Tibial nerve (tissue), 4 donors: Measurements from ENCODE around the gene ALK. TPM values are rescaled to one million over a fixed set of nuclear protein-coding genes. Genes with fewer than 3 reads are reported as not detected.

Source experiments
- DNase-seq, 2 donors: peaks; one replicate each; pipeline ENCODE4 v3.0.0-alpha.2; 2019; ENCODE audit warnings: low spot score in 2 of 2
- H3K27ac ChIP-seq, 4 donors: fragments of 200-600 bp; sonication (generic) in 3 of 4; one replicate each; pipeline ENCODE4 v1.5.1; 2017 to 2019; ENCODE audit warnings: mild to moderate bottlenecking in 1 of 4
- H3K27me3 ChIP-seq, 2 donors: fragments of 200-600 bp; sonication (generic) in 1 of 2; one replicate each; pipeline versions ENCODE4 v1.5.1 to v1.6.0; 2017 to 2019
- H3K36me3 ChIP-seq, 3 donors: fragments of 200-600 bp; sonication (generic); one replicate each; pipeline ENCODE4 v1.5.1; 2018 to 2019
- H3K4me1 ChIP-seq, 4 donors: fragments of 200-600 bp; sonication (generic) in 3 of 4; one replicate each; pipeline ENCODE4 v1.5.1; 2017 to 2019
- H3K4me3 ChIP-seq, 4 donors: fragments of 200-600 bp; sonication (generic) in 3 of 4; one replicate each; pipeline ENCODE4 v1.5.1; 2017 to 2019; ENCODE audit warnings: mild to moderate bottlenecking in 1 of 4, moderate library complexity in 1 of 4
- H3K9me3 ChIP-seq, 4 donors: fragments of 200-600 bp; sonication (generic) in 3 of 4; one replicate each; pipeline ENCODE4 v1.5.1; 2017 to 2019
- CTCF ChIP-seq, 5 experiments: fragments of 200-600 bp in 3 of 5; fragments of 450-650 bp in 2 of 5; sonication (generic) in 3 of 5; IDR thresholded peaks; one replicate each; pipeline ENCODE4 v1.5.1; 2016 to 2019; ENCODE audit warnings: antibody characterized with exemption in 5 of 5, mild to moderate bottlenecking in 3 of 5, moderate library complexity in 2 of 5
- EP300 ChIP-seq, 2 donors: sonication (generic); formaldehyde crosslinking; IDR thresholded peaks; one replicate each; pipeline ENCODE4 v1.6.1; 2017; ENCODE audit warnings: antibody characterized with exemption in 2 of 2, mild to moderate bottlenecking in 1 of 2
- POLR2A ChIP-seq, 2 donors: fragments of 450-650 bp; IDR thresholded peaks; one replicate each; pipeline ENCODE4 v1.6.1; 2017; ENCODE audit warnings: antibody characterized with exemption in 2 of 2, mild to moderate bottlenecking in 2 of 2, moderate library complexity in 2 of 2
- WGBS, 2 donors: methylation state at CpG; one replicate each; pipeline ENCODE4 v1.1.5; 2018; 5-methylcytosine and 5-hydroxymethylcytosine counted together
- total RNA-seq, 4 donors: library from RNA; depleted of rRNA; stranded (reverse); fragments of >200 nt; gene quantifications; one replicate each; pipeline ENCODE4 v1.1.0, GENCODE V29; 2016

Gene ALK
- total RNA-seq, 4 donors from 2014 or later, result 0.39 to 4.8 (median 0.66) TPM

GRCh38 chr2:29370173-29370572 is 551.2 kb downstream of the ALK start:
- Histone ChIP-seq H3K4me3 (no peak overlapping the region), H3K27me3 (no peaks in the 10 kb centered on the region), H3K27ac (no peak overlapping the region), H3K9me3 (no peaks in the 10 kb centered on the region), H3K4me1 (no peaks in the 10 kb centered on the region), H3K36me3 (no peaks in the 10 kb centered on the region)
- DNase-seq, result no peak
- TF ChIP-seq CTCF (IDR thresholded peaks at IDR 0.05), result no peak
- TF ChIP-seq EP300 (IDR thresholded peaks at IDR 0.05), result no peak
- TF ChIP-seq POLR2A (IDR thresholded peaks at IDR 0.05), result no peak
- 30 to 32% methylated on average over 4 of the region's 4 CpGs for WGBS, 2 donors

- no peak overlapping the region for H3K4me3 ChIP-seq
- H3K27me3 ChIP-seq, result no peaks in the 10 kb centered on the region
- H3K27ac ChIP-seq, result no peak overlapping the region
- TF ChIP-seq POLR2A (IDR thresholded peaks at IDR 0.05), result no peak
- no peak for TF ChIP-seq CTCF (IDR thresholded peaks at IDR 0.05)
- no peak for TF ChIP-seq EP300 (IDR thresholded peaks at IDR 0.05)
- H3K4me1 ChIP-seq, result no peaks in the 10 kb centered on the region
- H3K9me3 ChIP-seq, result no peaks in the 10 kb centered on the region
- no peaks in the 10 kb centered on the region for H3K36me3 ChIP-seq
- WGBS, 2 donors, result 64 to 65% methylated on average over 3 of the region's 3 CpGs
- no peak for DNase-seq
Observed at GRCh38 chr2:29368659-29369040, 552.7 kb downstream of the ALK start.

- Histone ChIP-seq H3K4me3 (no peak overlapping the region), H3K4me1 (no peaks in the 10 kb centered on the region), H3K27me3 (no peaks in the 10 kb centered on the region), H3K27ac (no peak overlapping the region), H3K9me3 (no peaks in the 10 kb centered on the region), H3K36me3 (no peaks in the 10 kb centered on the region)
- no peak for DNase-seq
- no peak for TF ChIP-seq CTCF (IDR thresholded peaks at IDR 0.05)
- 79 to 83% methylated on average over 3 of the region's 3 CpGs for WGBS, 2 donors
Observed at GRCh38 chr2:29367986-29368658, 553.3 kb downstream of the ALK start.

- no peaks in the 10 kb centered on the region for H3K4me1 ChIP-seq
- H3K27me3 ChIP-seq, result no peaks in the 10 kb centered on the region
- H3K4me3 ChIP-seq, result no peak overlapping the region
- DNase-seq, result no peak
- no peak for TF ChIP-seq POLR2A (IDR thresholded peaks at IDR 0.05)
- TF ChIP-seq EP300 (IDR thresholded peaks at IDR 0.05), result no peak
- no peak for TF ChIP-seq CTCF (IDR thresholded peaks at IDR 0.05)
- no peak overlapping the region for H3K27ac ChIP-seq
- 85 to 90% methylated on average over 2 of the region's 2 CpGs for WGBS, 2 donors
- H3K9me3 ChIP-seq, result no peaks in the 10 kb centered on the region
- no peaks in the 10 kb centered on the region for H3K36me3 ChIP-seq
Observed at GRCh38 chr2:29363111-29363510, 558.3 kb downstream of the ALK start.

- Histone ChIP-seq H3K27me3 (no peaks in the 10 kb centered on the region), H3K27ac (no peak overlapping the region), H3K36me3 (no peaks in the 10 kb centered on the region), H3K9me3 (no peaks in the 10 kb centered on the region), H3K4me3 (no peak overlapping the region), H3K4me1 (no peaks in the 10 kb centered on the region)
- DNase-seq, result no peak
- 75 to 80% methylated on average over 6 of the region's 6 CpGs for WGBS, 2 donors
- no peak for TF ChIP-seq CTCF (IDR thresholded peaks at IDR 0.05)
- TF ChIP-seq EP300 (IDR thresholded peaks at IDR 0.05), result no peak
- no peak for TF ChIP-seq POLR2A (IDR thresholded peaks at IDR 0.05)
Observed at GRCh38 chr2:29361231-29361630, 560.2 kb downstream of the ALK start.
